Measurements from ENCODE around the gene MAP2K5.
A peak's percentile ranks its signal among the peaks of the same experiment; 100 is the strongest.

MAP2K5 gene

DNA sequence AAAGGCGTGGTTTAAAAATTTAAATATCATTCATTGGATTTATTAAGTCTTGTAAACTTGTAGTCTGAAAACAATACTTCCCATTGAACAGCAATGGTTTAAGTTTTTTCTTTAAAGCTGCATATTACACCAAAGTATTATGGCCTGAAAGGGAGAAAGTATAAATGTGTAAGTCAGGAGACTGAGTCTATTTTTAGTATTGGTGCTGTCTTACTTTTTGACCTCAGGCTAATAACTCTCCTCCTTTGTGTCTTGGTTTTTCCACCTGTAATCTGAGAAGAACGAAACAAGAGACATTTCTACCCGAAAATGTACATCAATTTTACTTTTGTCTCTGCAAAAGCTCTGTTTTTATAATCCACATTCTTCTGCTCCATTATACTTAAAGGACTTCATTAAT, 14.0 kb upstream of the MAP2K5 start:
- H3K4me1 ChIP-seq (ENCODE audit: low read length), result no peaks in the 10 kb centered on the region
- TF ChIP-seq, protein P1, sequence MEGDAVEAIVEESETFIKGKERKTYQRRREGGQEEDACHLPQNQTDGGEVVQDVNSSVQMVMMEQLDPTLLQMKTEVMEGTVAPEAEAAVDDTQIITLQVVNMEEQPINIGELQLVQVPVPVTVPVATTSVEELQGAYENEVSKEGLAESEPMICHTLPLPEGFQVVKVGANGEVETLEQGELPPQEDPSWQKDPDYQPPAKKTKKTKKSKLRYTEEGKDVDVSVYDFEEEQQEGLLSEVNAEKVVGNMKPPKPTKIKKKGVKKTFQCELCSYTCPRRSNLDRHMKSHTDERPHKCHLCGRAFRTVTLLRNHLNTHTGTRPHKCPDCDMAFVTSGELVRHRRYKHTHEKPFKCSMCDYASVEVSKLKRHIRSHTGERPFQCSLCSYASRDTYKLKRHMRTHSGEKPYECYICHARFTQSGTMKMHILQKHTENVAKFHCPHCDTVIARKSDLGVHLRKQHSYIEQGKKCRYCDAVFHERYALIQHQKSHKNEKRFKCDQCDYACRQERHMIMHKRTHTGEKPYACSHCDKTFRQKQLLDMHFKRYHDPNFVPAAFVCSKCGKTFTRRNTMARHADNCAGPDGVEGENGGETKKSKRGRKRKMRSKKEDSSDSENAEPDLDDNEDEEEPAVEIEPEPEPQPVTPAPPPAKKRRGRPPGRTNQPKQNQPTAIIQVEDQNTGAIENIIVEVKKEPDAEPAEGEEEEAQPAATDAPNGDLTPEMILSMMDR (IDR thresholded peaks at IDR 0.05; ENCODE audit: low read length), result no peak
- no peak for TF ChIP-seq EZH2phosphoT487 (IDR thresholded peaks at IDR 0.05; ENCODE audit: low read length)
- TF ChIP-seq EZH2 (optimal IDR thresholded peaks at IDR 0.05; ENCODE audit: low read depth, low read length), result no peak

DNA sequence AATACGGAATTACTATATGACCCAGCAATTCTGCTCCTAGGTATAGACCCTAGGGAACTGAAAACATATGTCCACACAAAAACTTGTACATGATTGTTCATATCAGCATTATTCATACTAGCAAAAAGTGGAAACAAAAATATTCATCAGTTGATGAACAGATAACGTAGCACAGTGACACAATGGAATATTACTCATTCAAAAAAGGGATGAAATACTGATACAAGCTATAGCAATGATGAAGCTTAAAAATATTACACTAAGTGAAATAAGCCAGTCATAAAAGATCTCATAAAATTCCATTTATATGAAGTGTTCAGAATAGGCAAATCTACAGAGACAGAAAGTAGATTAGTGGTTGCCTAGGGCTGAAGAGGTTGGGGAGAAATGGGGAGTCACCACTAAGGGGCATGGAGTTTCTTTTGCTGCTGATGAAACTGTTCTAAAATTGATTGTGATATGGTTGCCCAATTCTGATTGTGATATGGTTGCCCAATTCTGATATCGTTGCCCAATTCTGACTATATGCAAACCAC, 11.1 kb upstream of the MAP2K5 start:
- Histone ChIP-seq H2AFZ (ENCODE audit: low read length) (no peak overlapping the region), H3F3A (ENCODE audit: insufficient read depth, low read length) (peaks cover 24% of the 10 kb centered on the region), H3K27me3 (replicated peaks; ENCODE audit: insufficient read depth, low read length) (no peaks in the 10 kb centered on the region), H3K36me3 (replicated peaks; ENCODE audit: insufficient read depth, low read length) (no peaks in the 10 kb centered on the region; the same call in none of the 2 replicates), H3K9ac (ENCODE audit: low read length) (no peak overlapping the region), H3K4me3 (ENCODE audit: low read length) (no peak overlapping the region), H3K27ac (ENCODE audit: low read length) (no peak overlapping the region), H3K9me3 (replicated peaks; ENCODE audit: insufficient read depth, low read length) (no peaks in the 10 kb centered on the region), H4K20me1 (ENCODE audit: insufficient read depth, low read length) (no peaks in the 10 kb centered on the region), H3K9me2 (replicated peaks; ENCODE audit: insufficient read depth, low read length) (no peaks in the 10 kb centered on the region), H3K4me2 (ENCODE audit: low read depth, low read length) (no peak overlapping the region), H3K79me2 (ENCODE audit: low read length) (no peaks in the 10 kb centered on the region), H3K4me1 (ENCODE audit: low read length) (peaks cover 16% of the 10 kb centered on the region)
- no peak for DNase-seq
- TF ChIP-seq EZH2 (optimal IDR thresholded peaks at IDR 0.05; ENCODE audit: low read depth, low read length), result no peak
- TF ChIP-seq, protein P1 (IDR thresholded peaks at IDR 0.05; ENCODE audit: low read length), result no peak
- TF ChIP-seq EZH2phosphoT487 (IDR thresholded peaks at IDR 0.05; ENCODE audit: low read length), result no peak

More for the DNA sequence above, 14.0 kb upstream of the MAP2K5 start:
- H3K27me3 ChIP-seq (replicated peaks; ENCODE audit: insufficient read depth, low read length), result no peaks in the 10 kb centered on the region
- no peak overlapping the region for H3K9ac ChIP-seq (ENCODE audit: low read length)
- H3F3A ChIP-seq (ENCODE audit: insufficient read depth, low read length), result peaks cover 9% of the 10 kb centered on the region; the same call in 1 of the 2 replicates
- no peak overlapping the region for H3K4me2 ChIP-seq (ENCODE audit: low read depth, low read length)
- no peak for DNase-seq
- peaks cover 27% of the 10 kb centered on the region for H3K79me2 ChIP-seq (ENCODE audit: low read length)
- H3K4me3 ChIP-seq (ENCODE audit: low read length), result no peak overlapping the region
- no peaks in the 10 kb centered on the region; the same call in none of the 2 replicates for H3K36me3 ChIP-seq (replicated peaks; ENCODE audit: insufficient read depth, low read length)
- no peak overlapping the region for H3K27ac ChIP-seq (ENCODE audit: low read length)
- no peak overlapping the region for H2AFZ ChIP-seq (ENCODE audit: low read length)
- no peaks in the 10 kb centered on the region for H4K20me1 ChIP-seq (ENCODE audit: insufficient read depth, low read length)
- no peaks in the 10 kb centered on the region for H3K9me2 ChIP-seq (replicated peaks; ENCODE audit: insufficient read depth, low read length)
- H3K9me3 ChIP-seq (replicated peaks; ENCODE audit: insufficient read depth, low read length), result no peaks in the 10 kb centered on the region

DNA sequence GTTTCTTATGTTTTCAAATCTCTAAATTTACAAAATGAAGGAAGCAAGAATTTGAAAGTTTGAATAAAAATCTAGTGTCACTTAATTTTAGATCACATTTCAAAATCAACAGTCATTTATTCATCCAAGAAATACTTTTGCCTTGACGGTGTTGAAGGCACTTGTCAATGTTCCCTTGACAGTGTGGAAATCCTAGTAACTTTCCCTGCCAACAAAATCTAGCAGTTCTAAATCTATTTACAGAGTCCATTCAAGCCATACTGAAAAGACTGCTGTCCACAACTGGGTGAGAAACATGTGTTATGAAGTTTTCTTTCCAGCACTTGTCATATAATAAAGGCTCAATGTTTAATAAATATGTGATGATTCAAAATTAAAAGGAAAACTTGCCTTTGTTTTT, 8.6 kb upstream of the MAP2K5 start:
- Histone ChIP-seq H3K27ac (ENCODE audit: low read length) (peak overlapping the region; percentile 32; the same call in 1 of the 2 replicates), H3K27me3 (replicated peaks; ENCODE audit: insufficient read depth, low read length) (no peaks in the 10 kb centered on the region), H3K9me2 (replicated peaks; ENCODE audit: insufficient read depth, low read length) (no peaks in the 10 kb centered on the region), H4K20me1 (ENCODE audit: insufficient read depth, low read length) (no peaks in the 10 kb centered on the region), H3K4me2 (ENCODE audit: low read depth, low read length) (peak overlapping the region; percentile 34), H3F3A (ENCODE audit: insufficient read depth, low read length) (peaks cover 24% of the 10 kb centered on the region), H3K79me2 (ENCODE audit: low read length) (no peaks in the 10 kb centered on the region), H2AFZ (ENCODE audit: low read length) (no peak overlapping the region), H3K36me3 (replicated peaks; ENCODE audit: insufficient read depth, low read length) (no peaks in the 10 kb centered on the region), H3K4me3 (ENCODE audit: low read length) (no peak overlapping the region), H3K4me1 (ENCODE audit: low read length) (peaks cover 17% of the 10 kb centered on the region), H3K9me3 (replicated peaks; ENCODE audit: insufficient read depth, low read length) (no peaks in the 10 kb centered on the region), H3K9ac (ENCODE audit: low read length) (no peak overlapping the region)
- DNase-seq, result no peak
- TF ChIP-seq EZH2 (optimal IDR thresholded peaks at IDR 0.05; ENCODE audit: low read depth, low read length) (no peak), EZH2phosphoT487 (IDR thresholded peaks at IDR 0.05; ENCODE audit: low read length) (no peak)
- TF ChIP-seq, protein P1 (IDR thresholded peaks at IDR 0.05; ENCODE audit: low read length), result no peak

Measured in MM.1S (cell line).